Kidney glomerular epithelial cell (primary cell): Measurements from ENCODE around the gene GRIP2.
"Not testable (repeated sequence)": the region's sequence is repeated elsewhere in the genome, so short reads cannot be mapped to it uniquely, and the experiment has no call there.

Experiments used
- DNase-seq: peaks from one replicate; lab custom pipeline; 2025; lab: John Stamatoyannopoulos, UW

GRIP2 gene

GRCh38 chr3:14520967-14521366 is 19.2 kb downstream of the GRIP2 start:
- no peak for DNase-seq

GRCh38 chr3:14520149-14520548 is 20.0 kb downstream of the GRIP2 start:
- no peak for DNase-seq

GRCh38 chr3:14519406-14519805 is 20.7 kb downstream of the GRIP2 start:
- no peak for DNase-seq

GRCh38 chr3:14518893-14519292 is 21.2 kb downstream of the GRIP2 start:
- DNase-seq: no peak

- DNase-seq: no peak
Observed at GRCh38 chr3:14518432-14518802, 21.7 kb downstream of the GRIP2 start.

GRCh38 chr3:14517601-14518431 is 22.3 kb downstream of the GRIP2 start:
- DNase-seq: no peak

GRCh38 chr3:14516738-14517345 is 23.3 kb downstream of the GRIP2 start:
- no peak for DNase-seq

- DNase-seq: not testable (repeated sequence)
Observed at GRCh38 chr3:14515526-14515925, 24.6 kb downstream of the GRIP2 start.

- no peak for DNase-seq
Observed at GRCh38 chr3:14514323-14514720, 25.8 kb downstream of the GRIP2 start.

GRCh38 chr3:14513566-14514322 is 26.4 kb downstream of the GRIP2 start:
- DNase-seq: no peak

- no peak for DNase-seq
Observed at GRCh38 chr3:14512942-14513327, 27.2 kb downstream of the GRIP2 start.

GRCh38 chr3:14512281-14512941 is 27.7 kb downstream of the GRIP2 start:
- no peak for DNase-seq

- no peak for DNase-seq
Observed at GRCh38 chr3:14511623-14512280, 28.4 kb downstream of the GRIP2 start.

GRCh38 chr3:14510838-14511622 is 29.1 kb downstream of the GRIP2 start:
- DNase-seq: no peak

- DNase-seq: no peak
Observed at GRCh38 chr3:14509796-14510100, 30.4 kb downstream of the GRIP2 start.

- DNase-seq: peak; percentile 33
Observed at GRCh38 chr3:14508966-14509795, 31.0 kb downstream of the GRIP2 start.

- no peak for DNase-seq
Observed at GRCh38 chr3:14508505-14508819, 31.7 kb downstream of the GRIP2 start.

- DNase-seq: no peak
Observed at GRCh38 chr3:14507757-14508504, 32.2 kb downstream of the GRIP2 start.

- no peak for DNase-seq
Observed at GRCh38 chr3:14507305-14507741, 32.8 kb downstream of the GRIP2 start.
